ENCODE results near the gene FXYD6. TPM values are rescaled to one million over a fixed set of nuclear protein-coding genes. Genes with fewer than 3 reads are reported as not detected.

The FXYD6 gene
- total and polyA plus RNA-seq, 5 donors: 36.1 to 54.1 (median 45.5) TPM

DNA sequence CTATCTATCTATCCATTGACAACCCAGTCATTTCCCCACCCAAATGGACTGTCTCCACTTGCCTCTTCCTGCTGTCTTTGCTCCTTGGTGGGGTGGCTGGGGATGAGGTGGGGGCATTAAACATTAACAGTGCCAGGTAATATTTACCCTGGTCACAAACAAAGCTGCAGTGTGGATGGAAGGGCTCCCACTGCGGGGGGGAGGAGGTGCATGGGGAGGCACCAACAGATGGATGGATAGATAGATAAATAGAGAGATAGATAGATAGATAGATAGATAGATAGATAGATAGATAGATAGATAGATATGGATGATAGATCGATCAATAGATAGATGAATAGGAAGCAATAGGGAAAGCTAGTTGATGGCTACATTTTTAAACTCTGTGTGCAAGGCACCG is 49.6 kb downstream of the FXYD6 start:
- intact Hi-C loops (cut with DNase I): no loop called here
- 83% methylated on average over 3 of the region's 3 CpGs for whole genome bisulfite sequencing
- ATAC-seq: no peak

DNA sequence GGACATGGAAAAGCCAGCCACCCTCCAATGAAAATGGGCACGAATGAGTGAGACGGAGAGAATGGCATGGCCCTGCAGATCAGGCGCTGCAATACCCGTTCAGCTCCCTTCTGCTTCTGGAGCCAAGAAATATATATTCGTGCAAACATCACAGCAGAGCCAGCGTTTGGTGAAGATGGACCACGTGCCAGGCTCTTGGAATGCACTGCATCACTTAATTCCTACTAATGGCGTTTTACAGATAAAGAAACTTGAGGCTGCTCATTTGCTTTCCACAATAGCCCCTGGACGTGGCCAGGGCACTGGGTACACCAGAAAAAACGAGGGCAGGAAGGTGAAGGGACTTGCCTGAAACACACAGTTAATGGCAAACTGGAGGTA is 50.3 kb downstream of the FXYD6 start:
- Histone ChIP-seq H3K27ac (ENCODE audit: low read length) (no peak overlapping the region), H3K4me3 (ENCODE audit: low read length) (no peak overlapping the region), H3K4me1 (ENCODE audit: control insufficient read depth, insufficient read depth, low read length) (peaks cover 8% of the 10 kb centered on the region), H3K27me3 (ENCODE audit: control insufficient read depth, insufficient read depth) (no peaks in the 10 kb centered on the region), H3K9me3 (ENCODE audit: control insufficient read depth, low read length) (no peaks in the 10 kb centered on the region)
- DNase-seq: no peak
- WGBS: 61% methylated on average over 10 of the region's 10 CpGs
- intact Hi-C loops (cut with DNase I): no loop called here
- no peak for ATAC-seq

More for the DNA sequence above, 49.6 kb downstream of the FXYD6 start:
- H3K27me3 ChIP-seq (ENCODE audit: control insufficient read depth, insufficient read depth): no peaks in the 10 kb centered on the region
- no peak overlapping the region for H3K27ac ChIP-seq (ENCODE audit: low read length)
- H3K4me1 ChIP-seq (ENCODE audit: control insufficient read depth, insufficient read depth, low read length): peaks cover 8% of the 10 kb centered on the region
- no peak for DNase-seq
- no peak overlapping the region for H3K4me3 ChIP-seq (ENCODE audit: low read length)
- H3K9me3 ChIP-seq (ENCODE audit: control insufficient read depth, low read length): no peaks in the 10 kb centered on the region

DNA sequence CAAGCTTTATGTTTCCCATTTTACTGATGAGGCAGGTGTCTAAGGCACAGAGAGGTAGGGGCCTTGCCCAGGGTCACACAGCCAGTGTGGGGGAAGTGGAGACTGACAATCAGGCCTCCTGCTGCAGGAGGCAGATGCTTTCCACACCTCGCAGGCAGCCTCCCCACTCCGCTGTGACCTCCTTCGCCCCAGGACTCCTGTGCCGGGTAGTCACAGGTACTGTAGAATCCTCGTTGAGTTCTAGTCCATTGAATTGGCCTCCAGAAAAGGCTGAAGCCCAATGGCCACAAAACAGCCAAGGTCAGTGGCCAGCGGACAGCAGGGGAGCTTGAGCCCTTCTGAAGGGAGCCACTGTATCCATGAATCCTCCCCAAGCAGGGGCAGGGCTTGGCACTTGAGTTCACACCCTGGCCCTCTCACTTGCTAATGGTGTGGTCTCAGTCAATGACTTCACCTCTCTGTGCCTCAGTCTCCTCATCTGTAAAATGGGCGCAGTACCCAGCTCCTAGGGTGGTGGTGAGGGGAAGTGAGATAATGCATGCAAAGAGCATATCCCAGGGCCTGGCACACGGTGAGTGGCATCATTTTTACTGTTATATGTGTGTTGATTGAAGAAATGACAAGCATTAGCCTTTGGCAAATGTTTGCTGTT is 50.8 kb downstream of the FXYD6 start:
- H3K9me3 ChIP-seq (ENCODE audit: control insufficient read depth, low read length): no peaks in the 10 kb centered on the region
- no peaks in the 10 kb centered on the region for H3K27me3 ChIP-seq (ENCODE audit: control insufficient read depth, insufficient read depth)
- DNase-seq (no peak), ATAC-seq (no peak)
- H3K27ac ChIP-seq (ENCODE audit: low read length): no peak overlapping the region
- no peak overlapping the region for H3K4me3 ChIP-seq (ENCODE audit: low read length)
- peaks cover 8% of the 10 kb centered on the region for H3K4me1 ChIP-seq (ENCODE audit: control insufficient read depth, insufficient read depth, low read length)
- 95% methylated on average over 8 of the region's 8 CpGs for WGBS
- intact Hi-C loops (cut with DNase I): no loop called here

DNA sequence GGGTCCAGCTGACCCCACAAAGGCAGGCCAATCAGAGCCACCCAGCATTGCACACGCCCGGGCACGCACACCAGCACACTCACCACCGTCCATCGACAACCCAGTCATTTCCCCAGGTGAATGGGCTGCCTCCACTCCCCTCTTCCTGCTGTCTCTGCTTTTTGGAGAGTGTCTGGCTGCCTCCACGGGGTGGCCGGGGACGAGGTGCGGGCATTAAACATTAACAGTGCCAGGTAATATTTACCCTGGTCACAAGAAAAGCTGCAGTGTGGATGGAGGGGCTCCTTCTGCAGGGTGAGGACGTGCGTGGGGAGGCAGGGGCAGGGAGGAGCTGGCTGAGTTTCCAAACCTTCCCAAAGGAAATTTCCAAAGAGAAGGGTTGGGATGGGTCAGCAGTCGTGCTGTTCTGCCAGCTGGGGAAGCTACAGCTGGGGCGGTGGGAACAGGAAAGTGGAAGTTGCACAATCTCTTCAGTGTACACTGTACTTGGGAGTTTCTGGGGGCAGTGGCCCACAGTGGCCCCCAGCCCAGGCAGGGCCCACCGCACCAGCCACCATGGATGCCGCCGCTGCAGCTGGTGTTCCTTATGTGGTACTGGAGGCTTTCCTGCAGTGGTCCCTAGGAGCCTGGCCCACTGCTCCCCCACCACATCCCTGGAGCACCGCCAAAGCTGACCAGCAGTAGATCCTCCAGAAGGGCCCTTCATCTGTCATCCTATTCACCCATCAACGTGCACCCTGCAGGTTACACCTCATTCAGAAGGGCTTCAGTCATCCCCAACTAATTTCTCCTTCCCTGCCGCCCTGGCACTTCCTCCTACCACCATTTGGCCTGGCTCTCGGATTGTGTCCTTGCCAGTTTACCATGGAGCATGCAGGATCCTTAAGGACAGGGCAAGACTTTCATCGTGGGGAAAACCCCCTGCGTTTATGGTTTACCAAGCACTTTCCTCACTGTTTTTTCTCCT is 51.6 kb downstream of the FXYD6 start, which contains the start of gene FXYD2:
Gene FXYD2 (minus strand): TSS at position 174 of the 967 bp plus-strand sequence. CDS start 66 bp downstream, at position 108.
- Histone ChIP-seq H3K4me3 (ENCODE audit: low read length) (no peak within 1 kb of the TSS), H3K27ac (ENCODE audit: low read length) (peak within 1 kb of the TSS; percentile 59), H3K9me3 (ENCODE audit: control insufficient read depth, low read length) (no peaks in the 10 kb centered on the region), H3K27me3 (ENCODE audit: control insufficient read depth, insufficient read depth) (no peaks in the 10 kb centered on the region), H3K4me1 (ENCODE audit: control insufficient read depth, insufficient read depth, low read length) (peaks cover 8% of the 10 kb centered on the region)
- WGBS: 40% methylated on average over 22 of the region's 22 CpGs
- ATAC-seq: peak; percentile 64 to 70
- peak; percentile 74 to 87 (median 84) for DNase-seq
- intact Hi-C loops (cut with DNase I): loop anchor here in 1 of 4 donors (5.0 kb wide), 1 partner anchor 122 kb away; no protein-coding TSS in a partner anchor

DNA sequence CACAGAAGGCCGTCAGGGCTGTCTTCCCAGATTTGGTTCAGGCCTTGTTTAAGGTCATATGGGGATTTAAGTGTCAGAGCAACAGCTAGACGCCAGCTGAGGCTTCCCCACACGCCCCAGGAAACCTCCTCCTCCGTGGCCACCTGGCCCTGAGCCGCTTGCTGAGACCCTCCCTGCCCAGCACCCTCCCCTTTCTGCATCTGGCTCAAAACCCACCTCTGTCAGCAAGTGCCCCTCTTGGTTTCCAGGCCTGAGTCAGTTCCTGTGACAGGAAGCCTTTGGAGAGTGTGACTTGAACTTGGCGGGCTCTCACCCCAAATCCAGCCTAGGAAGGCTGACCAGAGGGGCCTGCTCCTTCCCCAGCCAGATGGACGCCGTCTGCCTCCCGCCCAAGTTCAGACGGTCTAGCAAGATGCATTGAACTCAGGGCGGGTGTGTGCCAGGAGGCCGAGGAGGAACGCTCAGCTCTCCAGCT is 52.5 kb downstream of the FXYD6 start:
- ATAC-seq: peak; percentile 86 to 88
- H3K9me3 ChIP-seq (ENCODE audit: control insufficient read depth, low read length): no peaks in the 10 kb centered on the region
- 35% methylated on average over 13 of the region's 13 CpGs for WGBS
- peaks cover 8% of the 10 kb centered on the region for H3K4me1 ChIP-seq (ENCODE audit: control insufficient read depth, insufficient read depth, low read length)
- no peak overlapping the region for H3K4me3 ChIP-seq (ENCODE audit: low read length)
- intact Hi-C loops (cut with DNase I): loop anchor here in 1 of 4 donors (5.0 kb wide), 1 partner anchor 123 kb away; no protein-coding TSS in a partner anchor
- peak; percentile 92 to 94 (median 92) for DNase-seq
- peak overlapping the region; percentile 59 for H3K27ac ChIP-seq (ENCODE audit: low read length)
- H3K27me3 ChIP-seq (ENCODE audit: control insufficient read depth, insufficient read depth): no peaks in the 10 kb centered on the region

DNA sequence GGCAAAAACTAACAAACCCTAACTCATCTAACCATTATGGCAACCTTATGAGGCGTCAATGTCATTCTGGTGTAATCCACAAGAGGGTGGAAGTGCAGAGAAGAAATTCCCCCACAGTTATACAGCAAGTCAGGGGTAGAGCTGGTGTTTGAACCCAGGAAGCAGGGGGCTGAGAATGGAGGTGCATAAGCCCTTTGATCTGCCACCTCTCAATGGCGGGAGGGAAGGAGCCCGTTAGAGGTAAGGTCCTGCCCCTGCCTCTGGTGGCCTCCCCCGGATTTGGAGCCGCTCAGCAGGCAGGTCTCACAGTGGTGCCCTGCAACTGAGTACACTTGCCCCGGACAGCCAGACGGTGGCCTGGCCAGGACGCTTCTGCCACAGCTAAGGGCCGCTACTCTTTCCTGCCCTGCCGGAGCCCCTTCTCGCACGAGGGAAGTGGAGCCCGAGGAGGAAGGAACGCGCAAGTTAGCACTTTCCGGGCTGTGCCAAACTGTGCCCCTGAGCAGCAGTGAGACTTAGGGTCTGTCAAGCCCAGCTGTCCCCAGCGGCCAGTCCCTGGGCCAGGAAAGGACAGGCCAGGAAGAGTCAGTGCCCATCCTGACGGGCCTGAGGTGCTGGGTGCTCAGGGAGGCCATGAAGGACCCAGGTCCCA is 53.0 kb downstream of the FXYD6 start:
- intact Hi-C loops (cut with DNase I): loop anchor here in 1 of 4 donors (5.0 kb wide), 1 partner anchor 124 kb away; no protein-coding TSS in a partner anchor
- Histone ChIP-seq H3K9me3 (ENCODE audit: control insufficient read depth, low read length) (no peaks in the 10 kb centered on the region), H3K4me1 (ENCODE audit: control insufficient read depth, insufficient read depth, low read length) (peaks cover 5% of the 10 kb centered on the region), H3K27ac (ENCODE audit: low read length) (peak overlapping the region; percentile 59), H3K4me3 (ENCODE audit: low read length) (no peak overlapping the region), H3K27me3 (ENCODE audit: control insufficient read depth, insufficient read depth) (no peaks in the 10 kb centered on the region)
- WGBS: 31% methylated on average over 18 of the region's 18 CpGs
- peak in 1 of 2 donors; percentile 1 for ATAC-seq
- DNase-seq: peak; percentile 45 to 78 (median 76)

DNA sequence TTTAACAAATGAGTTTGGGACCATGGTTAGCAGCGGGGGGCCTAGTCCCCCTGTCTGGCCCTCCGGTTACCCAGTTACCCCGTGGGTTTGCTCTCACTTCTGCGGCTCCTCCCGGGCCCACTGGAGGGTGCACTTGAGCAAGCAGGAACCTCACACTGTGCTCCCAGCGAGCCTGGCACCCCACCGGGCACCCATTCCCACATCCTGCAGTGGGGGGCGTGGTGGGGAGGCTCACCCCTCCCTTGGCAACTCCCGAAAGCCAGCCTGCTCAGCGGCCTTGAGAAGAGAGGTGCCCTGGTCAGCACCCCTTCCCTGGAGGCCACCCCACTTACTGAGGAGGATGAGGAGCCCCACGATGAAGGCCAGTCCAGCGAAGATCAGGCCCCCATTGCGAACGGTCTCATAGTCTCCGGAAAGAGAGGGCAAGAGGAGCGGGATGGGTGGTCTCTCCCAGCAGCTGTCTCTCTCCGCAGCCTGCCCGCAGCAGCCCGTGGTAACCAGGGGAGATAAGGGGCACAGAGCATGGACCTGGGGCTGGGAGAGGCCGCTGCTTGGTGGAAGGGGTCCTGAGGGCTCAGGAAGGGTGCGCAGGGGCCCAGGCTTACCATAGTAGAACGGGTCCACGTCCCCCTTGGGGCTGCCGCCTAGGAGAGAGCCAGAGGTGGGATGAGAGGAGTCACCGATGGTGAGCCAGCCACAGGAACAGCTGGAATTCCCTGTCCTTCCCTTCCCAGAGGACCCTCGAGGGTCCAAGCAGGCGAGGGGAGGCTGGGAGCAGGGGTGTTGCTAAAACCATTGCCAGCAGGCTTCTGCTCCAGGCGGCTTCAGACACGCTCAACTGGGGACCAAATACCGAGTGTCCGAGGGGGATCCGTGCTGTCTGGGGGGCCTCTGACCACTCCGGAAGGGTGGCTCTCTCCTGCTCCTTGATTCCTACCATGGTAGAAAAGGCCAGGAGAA is 54.1 kb downstream of the FXYD6 start:
- ATAC-seq: no peak
- H3K27me3 ChIP-seq (ENCODE audit: control insufficient read depth, insufficient read depth): no peaks in the 10 kb centered on the region
- peak in 2 of 3 donors; percentile 49 to 83 for DNase-seq
- H3K4me3 ChIP-seq (ENCODE audit: low read length): no peak overlapping the region
- intact Hi-C loops (cut with DNase I): loop anchor here in 1 of 4 donors (5.0 kb wide), 1 partner anchor 125 kb away; no protein-coding TSS in a partner anchor
- 68% methylated on average over 33 of the region's 33 CpGs for WGBS
- H3K9me3 ChIP-seq (ENCODE audit: control insufficient read depth, low read length): no peaks in the 10 kb centered on the region
- H3K27ac ChIP-seq (ENCODE audit: low read length): no peak overlapping the region
- H3K4me1 ChIP-seq (ENCODE audit: control insufficient read depth, insufficient read depth, low read length): peaks cover 7% of the 10 kb centered on the region

DNA sequence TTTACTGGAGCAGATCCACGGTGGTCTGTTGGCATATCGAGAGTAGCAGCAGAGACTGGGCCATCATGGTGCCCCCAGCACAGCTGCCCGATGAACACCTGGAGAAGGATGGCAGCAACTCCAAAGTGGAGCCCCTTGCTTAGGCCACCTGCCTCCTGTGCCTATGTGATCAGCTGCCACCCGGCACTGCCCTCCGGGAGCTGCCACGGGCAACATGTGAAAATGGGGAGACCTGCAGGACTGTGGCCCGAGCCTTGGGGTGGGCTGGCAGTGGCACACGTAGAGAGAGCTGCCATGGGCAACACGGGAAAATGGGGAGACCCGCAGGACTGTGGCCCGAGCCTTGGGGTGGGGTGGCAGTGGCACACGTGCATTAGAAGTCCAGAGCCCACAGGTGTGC is 55.0 kb downstream of the FXYD6 start:
- Histone ChIP-seq H3K27ac (ENCODE audit: low read length) (no peak overlapping the region), H3K27me3 (ENCODE audit: control insufficient read depth, insufficient read depth) (no peaks in the 10 kb centered on the region), H3K4me3 (ENCODE audit: low read length) (no peak overlapping the region), H3K4me1 (ENCODE audit: control insufficient read depth, insufficient read depth, low read length) (peaks cover 7% of the 10 kb centered on the region), H3K9me3 (ENCODE audit: control insufficient read depth, low read length) (no peaks in the 10 kb centered on the region)
- intact Hi-C loops (cut with DNase I): loop anchor here in 1 of 4 donors (5.0 kb wide), 1 partner anchor 126 kb away; no protein-coding TSS in a partner anchor
- DNase-seq (peak in 1 of 3 donors; percentile 8), ATAC-seq (no peak)
- 90% methylated on average over 12 of the region's 12 CpGs for whole genome bisulfite sequencing

DNA sequence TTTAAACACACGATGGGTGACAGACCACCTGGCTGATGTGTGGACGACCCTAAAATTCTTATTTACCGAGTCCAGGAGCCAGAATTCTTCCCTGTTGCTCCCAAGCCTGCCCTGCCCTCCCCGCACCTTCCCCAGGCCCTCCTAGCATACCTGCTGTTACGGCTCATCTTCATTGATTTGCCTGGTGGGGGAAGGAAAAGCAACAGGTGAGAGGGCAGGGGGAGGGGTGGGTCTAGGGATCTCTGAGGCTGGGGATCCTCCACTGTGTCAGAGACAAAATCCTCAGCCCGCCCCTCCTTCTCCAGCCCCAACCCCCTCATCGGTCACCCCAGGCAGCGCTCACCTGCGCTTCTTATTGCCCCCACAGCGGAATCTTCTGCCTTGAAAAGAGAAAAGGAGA is 55.9 kb downstream of the FXYD6 start:
- Histone ChIP-seq H3K9me3 (ENCODE audit: control insufficient read depth, low read length) (no peaks in the 10 kb centered on the region), H3K4me1 (ENCODE audit: control insufficient read depth, insufficient read depth, low read length) (peaks cover 7% of the 10 kb centered on the region), H3K27me3 (ENCODE audit: control insufficient read depth, insufficient read depth) (no peaks in the 10 kb centered on the region), H3K27ac (ENCODE audit: low read length) (no peak overlapping the region), H3K4me3 (ENCODE audit: low read length) (no peak overlapping the region)
- 96% methylated on average over 10 of the region's 10 CpGs for WGBS
- intact Hi-C loops (cut with DNase I): loop anchor here in 1 of 4 donors (5.0 kb wide), 1 partner anchor 127 kb away; no protein-coding TSS in a partner anchor
- DNase-seq (peak in 1 of 3 donors; percentile 4), ATAC-seq (no peak)
